ENCODE results near the gene CLDN7.
"Not testable (repeated sequence)": the region's sequence is repeated elsewhere in the genome, so short reads cannot be mapped to it uniquely, and the experiment has no call there.

Gene CLDN7

DNA sequence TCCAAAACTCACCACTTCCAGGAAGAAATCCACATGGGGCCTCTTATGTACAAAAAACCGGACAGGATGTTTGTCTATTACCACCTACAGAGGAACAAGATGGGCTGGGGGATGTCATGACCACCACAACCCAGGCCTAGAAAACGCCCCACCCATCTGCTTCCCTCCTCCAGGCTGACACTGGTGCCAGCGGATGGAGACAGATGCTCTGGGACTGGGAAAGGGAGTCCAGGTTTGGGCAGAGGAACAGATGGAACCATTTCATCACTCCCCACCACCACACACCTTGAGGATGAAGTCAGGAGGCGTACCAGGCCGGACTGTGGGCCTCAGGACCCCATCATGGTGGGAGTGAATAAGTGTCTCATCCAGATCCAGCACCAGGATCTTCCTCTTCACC is 15.5 kb downstream of the CLDN7 start:
- H3K4me1 ChIP-seq (ENCODE audit: control insufficient read depth in 5 of 5, insufficient read depth in 5 of 5, low read length in 5 of 5), result peaks cover 11 to 39% (median 36%) of the 10 kb centered on the region in 5 donors
- H3K4me3 ChIP-seq (ENCODE audit: low read depth in 1 of 5, low read length in 5 of 5), result no peak overlapping the region
- no peak overlapping the region for H3K9ac ChIP-seq (ENCODE audit: low read length in 5 of 5)
- peaks cover 3 to 30% (median 24%) of the 10 kb centered on the region in 5 donors for H3K36me3 ChIP-seq (ENCODE audit: control insufficient read depth in 5 of 5, insufficient read depth in 5 of 5, low read length in 5 of 5)
- H3K27me3 ChIP-seq (ENCODE audit: control insufficient read depth in 5 of 5, insufficient read depth in 4 of 5, low read length in 5 of 5), result no peaks in the 10 kb centered on the region
- H3K27ac ChIP-seq (ENCODE audit: low read depth, low read length), result no peak overlapping the region
- H3K9me3 ChIP-seq (ENCODE audit: control insufficient read depth in 5 of 5, low read length in 5 of 5), result no peaks in the 10 kb centered on the region

DNA sequence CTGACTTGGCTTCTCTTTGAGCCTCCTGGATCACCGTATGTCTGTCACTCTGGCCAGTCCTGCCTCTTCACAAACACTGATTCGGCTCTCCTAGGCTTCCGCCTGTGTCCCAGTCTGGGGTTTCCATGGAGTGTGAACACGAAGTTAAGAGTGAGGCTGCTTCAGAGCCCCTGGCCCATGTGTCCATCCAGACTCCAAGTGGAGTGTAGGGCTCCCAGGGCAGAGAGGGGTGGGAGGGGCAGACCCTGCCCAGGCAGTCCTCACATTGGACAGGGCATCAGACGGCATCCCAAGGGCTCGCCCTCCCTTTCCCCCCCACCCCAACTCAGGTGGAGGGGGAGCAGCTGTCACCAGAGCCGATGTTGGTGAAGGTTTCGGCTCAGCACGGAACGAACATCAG is 18.4 kb downstream of the CLDN7 start:
- Histone ChIP-seq H3K36me3 (ENCODE audit: control insufficient read depth in 5 of 5, insufficient read depth in 5 of 5, low read length in 5 of 5) (peaks cover 3 to 42% (median 34%) of the 10 kb centered on the region in 5 donors), H3K9ac (ENCODE audit: low read length in 5 of 5) (peak overlapping the region in 3 of 5 donors; percentile 51 to 95 (median 81)), H3K27ac (ENCODE audit: low read depth, low read length) (peak overlapping the region; percentile 99), H3K4me1 (ENCODE audit: control insufficient read depth in 5 of 5, insufficient read depth in 5 of 5, low read length in 5 of 5) (peaks cover 11 to 38% (median 35%) of the 10 kb centered on the region in 5 donors)
- not testable (repeated sequence) for H3K27me3 ChIP-seq (ENCODE audit: control insufficient read depth in 5 of 5, insufficient read depth in 4 of 5, low read length in 5 of 5); H3K4me3 ChIP-seq (ENCODE audit: low read depth in 1 of 5, low read length in 5 of 5); H3K9me3 ChIP-seq (ENCODE audit: control insufficient read depth in 5 of 5, low read length in 5 of 5)

DNA sequence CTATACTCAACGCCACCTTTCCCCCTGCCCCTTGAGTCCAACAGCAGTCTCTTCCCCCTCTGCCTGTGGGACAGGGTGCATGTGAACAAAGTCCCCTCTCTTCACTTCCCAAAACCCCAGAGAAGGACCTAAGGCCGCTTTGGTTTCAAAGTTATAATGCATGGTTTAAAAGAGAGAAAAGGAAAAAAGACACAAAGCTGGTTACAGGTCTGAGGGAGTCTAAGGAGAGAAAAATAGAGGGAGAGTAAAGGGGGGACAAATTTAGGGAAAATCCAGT is 18.9 kb downstream of the CLDN7 start:
- Histone ChIP-seq H3K9ac (ENCODE audit: low read length in 5 of 5) (peak overlapping the region; percentile 81 to 96 (median 94)), H3K9me3 (ENCODE audit: control insufficient read depth in 5 of 5, low read length in 5 of 5) (no peaks in the 10 kb centered on the region), H3K36me3 (ENCODE audit: control insufficient read depth in 5 of 5, insufficient read depth in 5 of 5, low read length in 5 of 5) (peaks cover 3 to 42% (median 34%) of the 10 kb centered on the region in 5 donors), H3K4me1 (ENCODE audit: control insufficient read depth in 5 of 5, insufficient read depth in 5 of 5, low read length in 5 of 5) (peaks cover 11 to 38% (median 31%) of the 10 kb centered on the region in 5 donors), H3K4me3 (ENCODE audit: low read depth in 1 of 5, low read length in 5 of 5) (peak overlapping the region; percentile 61 to 98 (median 96)), H3K27ac (ENCODE audit: low read depth, low read length) (peak overlapping the region; percentile 99), H3K27me3 (ENCODE audit: control insufficient read depth in 5 of 5, insufficient read depth in 4 of 5, low read length in 5 of 5) (no peaks in the 10 kb centered on the region)

DNA sequence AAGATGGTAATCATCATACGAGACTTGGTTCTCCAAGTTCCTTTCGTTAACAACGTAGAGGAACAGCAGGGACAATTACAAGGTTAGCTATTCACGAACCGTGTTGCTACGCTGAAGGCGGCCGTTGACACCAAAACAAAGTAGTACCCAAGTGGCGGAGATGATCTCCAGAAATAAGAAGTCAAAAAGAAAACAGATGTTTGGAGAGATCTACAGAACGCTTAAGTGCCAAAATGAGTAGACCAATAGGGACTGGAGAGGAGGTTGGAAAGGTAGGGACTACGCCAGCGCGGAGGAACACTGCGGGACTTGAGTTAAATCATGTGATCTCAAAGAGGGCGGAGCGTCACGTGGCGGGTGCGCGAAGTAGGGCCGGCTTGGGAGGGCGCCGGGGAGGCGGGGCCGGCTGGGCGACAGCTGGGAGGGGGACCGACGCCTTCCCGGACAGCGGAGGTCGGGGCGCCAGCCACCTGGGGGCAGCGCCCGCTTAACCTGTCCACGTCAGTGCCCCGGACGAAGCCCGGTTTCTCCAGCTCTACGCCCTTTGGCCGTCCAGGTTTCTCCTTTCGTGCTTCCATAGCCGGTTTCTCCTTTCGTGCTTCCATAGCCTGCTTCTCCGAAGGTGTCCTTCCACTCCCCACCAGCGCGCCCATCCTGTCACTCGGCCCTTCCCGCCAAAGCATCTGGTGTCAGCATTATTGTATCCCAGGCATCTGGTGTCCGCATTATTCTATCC is 19.4 kb downstream of the CLDN7 start:
- Histone ChIP-seq H3K4me1 (ENCODE audit: control insufficient read depth in 5 of 5, insufficient read depth in 5 of 5, low read length in 5 of 5) (peaks cover 11 to 38% (median 31%) of the 10 kb centered on the region in 5 donors), H3K4me3 (ENCODE audit: low read depth in 1 of 5, low read length in 5 of 5) (peak overlapping the region; percentile 61 to 98 (median 96)), H3K36me3 (ENCODE audit: control insufficient read depth in 5 of 5, insufficient read depth in 5 of 5, low read length in 5 of 5) (peaks cover 3 to 42% (median 34%) of the 10 kb centered on the region in 5 donors), H3K9ac (ENCODE audit: low read length in 5 of 5) (peak overlapping the region; percentile 91 to 97 (median 95)), H3K27ac (ENCODE audit: low read depth, low read length) (peak overlapping the region; percentile 99), H3K9me3 (ENCODE audit: control insufficient read depth in 5 of 5, low read length in 5 of 5) (no peaks in the 10 kb centered on the region), H3K27me3 (ENCODE audit: control insufficient read depth in 5 of 5, insufficient read depth in 4 of 5, low read length in 5 of 5) (no peaks in the 10 kb centered on the region)

DNA sequence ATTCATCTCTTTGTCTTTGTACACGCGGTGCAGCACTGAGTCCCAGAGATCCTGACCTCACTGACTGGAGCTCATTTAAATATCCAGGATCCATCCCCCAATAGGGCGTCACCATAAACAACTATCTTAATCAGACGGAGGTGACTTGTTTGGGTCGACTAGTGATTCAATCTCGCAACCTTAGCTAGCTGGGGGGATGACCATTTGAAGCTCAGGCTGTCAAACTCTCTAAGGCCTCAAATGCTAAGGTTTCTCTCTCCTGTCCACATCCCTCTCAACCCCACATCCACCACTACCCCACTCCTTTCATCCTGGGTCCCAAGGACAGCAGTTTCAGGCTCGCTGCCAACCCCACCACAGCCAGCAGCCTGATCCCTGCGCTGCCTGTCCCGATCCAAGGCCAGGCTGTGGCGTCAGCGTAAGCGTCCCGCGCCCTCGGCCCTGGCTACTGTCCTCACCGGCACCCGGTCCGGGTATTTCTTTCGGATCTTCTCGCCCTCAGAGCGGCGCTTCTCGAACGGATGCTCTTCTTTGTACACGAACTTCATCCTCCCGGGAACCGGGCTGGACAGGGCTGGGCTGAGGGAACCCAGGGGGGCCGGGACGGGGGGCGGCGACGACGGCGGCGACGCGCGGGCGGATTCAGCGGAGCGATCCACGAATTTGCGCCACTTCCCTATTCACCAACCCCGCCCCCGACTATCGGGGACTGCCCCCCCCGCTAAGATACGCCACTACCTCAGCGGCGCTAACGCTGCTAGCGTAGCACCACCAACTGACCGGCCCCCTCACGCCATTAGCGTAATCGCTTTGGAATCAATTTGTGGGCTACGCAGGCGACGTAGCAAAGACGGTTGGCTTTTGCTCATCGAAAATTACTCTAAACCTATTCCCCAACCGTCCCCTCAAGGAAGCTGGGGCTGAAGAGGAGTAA is 20.2 kb downstream of the CLDN7 start, which contains the start of gene GABARAP:
Gene GABARAP (minus strand): TSS at position 667 of the 934 bp plus-strand sequence. CDS start 119 bp downstream, at position 548.
- peak within 1 kb of the TSS; percentile 99 for H3K27ac ChIP-seq (ENCODE audit: low read depth, low read length)
- peaks cover 3 to 41% (median 34%) of the 10 kb centered on the region in 5 donors for H3K36me3 ChIP-seq (ENCODE audit: control insufficient read depth in 5 of 5, insufficient read depth in 5 of 5, low read length in 5 of 5)
- no peaks in the 10 kb centered on the region for H3K9me3 ChIP-seq (ENCODE audit: control insufficient read depth in 5 of 5, low read length in 5 of 5)
- peaks cover 14 to 43% (median 36%) of the 10 kb centered on the region in 5 donors for H3K4me1 ChIP-seq (ENCODE audit: control insufficient read depth in 5 of 5, insufficient read depth in 5 of 5, low read length in 5 of 5)
- no peaks in the 10 kb centered on the region for H3K27me3 ChIP-seq (ENCODE audit: control insufficient read depth in 5 of 5, insufficient read depth in 4 of 5, low read length in 5 of 5)
- H3K9ac ChIP-seq (ENCODE audit: low read length in 5 of 5), result peak within 1 kb of the TSS; percentile 94 to 98 (median 96)
- H3K4me3 ChIP-seq (ENCODE audit: low read depth in 1 of 5, low read length in 5 of 5), result peak within 1 kb of the TSS; percentile 94 to 98 (median 96)

DNA sequence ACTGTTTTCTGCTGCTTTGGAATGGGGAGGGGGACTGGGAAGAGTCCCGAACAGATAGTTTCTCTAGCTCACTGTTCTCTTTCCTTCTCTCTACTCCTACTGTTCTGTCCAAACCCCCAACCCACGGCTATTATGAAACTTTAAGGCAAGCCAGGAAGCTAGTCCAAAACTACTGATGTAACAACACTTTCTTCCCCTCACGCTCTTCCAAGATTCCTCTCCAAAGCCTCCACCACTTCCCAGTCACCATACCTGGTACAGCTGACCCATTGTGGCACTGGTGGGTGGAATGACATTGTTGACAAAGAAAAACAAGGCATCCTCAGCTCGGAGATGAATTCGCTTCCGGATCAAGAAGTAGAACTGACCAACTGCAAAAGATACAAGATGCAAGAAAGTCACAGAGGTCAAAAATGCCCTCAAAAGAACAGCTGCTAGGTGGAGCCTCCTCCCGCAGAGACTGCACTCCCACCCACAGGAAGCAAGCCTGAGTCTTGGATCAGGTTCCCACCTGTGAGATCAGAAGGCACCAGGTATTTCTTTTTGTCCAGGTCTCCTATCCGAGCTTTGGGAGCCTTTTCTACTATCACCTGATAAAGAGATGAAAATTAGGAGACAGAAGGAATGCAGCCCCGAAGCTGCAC is 21.1 kb downstream of the CLDN7 start:
- peak overlapping the region; percentile 94 to 98 (median 96) for H3K9ac ChIP-seq (ENCODE audit: low read length in 5 of 5)
- no peaks in the 10 kb centered on the region for H3K27me3 ChIP-seq (ENCODE audit: control insufficient read depth in 5 of 5, insufficient read depth in 4 of 5, low read length in 5 of 5)

DNA sequence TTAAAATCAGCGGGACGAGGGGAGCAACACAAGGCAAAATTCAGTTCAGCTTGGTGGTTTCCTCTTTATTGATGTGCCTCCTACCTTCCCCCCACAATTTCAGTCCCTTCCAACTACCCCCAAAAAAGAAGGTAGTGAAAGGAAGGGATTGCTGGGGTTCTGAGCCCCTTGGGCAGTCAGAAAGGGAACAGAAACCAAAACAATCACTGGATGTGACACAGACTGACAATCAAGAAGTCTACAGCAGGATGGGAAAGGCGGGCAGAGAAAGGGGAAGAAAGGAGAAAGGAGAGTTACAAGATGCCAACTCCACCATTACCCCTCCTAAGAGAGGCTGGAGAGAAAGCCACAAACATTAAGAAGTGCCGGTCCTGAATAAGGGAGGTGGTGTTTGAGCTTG is 21.9 kb downstream of the CLDN7 start:
- H3K27ac ChIP-seq (ENCODE audit: low read depth, low read length), result peak overlapping the region; percentile 99
- peak overlapping the region in 3 of 5 donors; percentile 50 to 96 (median 95) for H3K9ac ChIP-seq (ENCODE audit: low read length in 5 of 5)
- H3K4me1 ChIP-seq (ENCODE audit: control insufficient read depth in 5 of 5, insufficient read depth in 5 of 5, low read length in 5 of 5), result peaks cover 14 to 51% (median 40%) of the 10 kb centered on the region in 5 donors
- no peaks in the 10 kb centered on the region for H3K27me3 ChIP-seq (ENCODE audit: control insufficient read depth in 5 of 5, insufficient read depth in 4 of 5, low read length in 5 of 5)
- H3K9me3 ChIP-seq (ENCODE audit: control insufficient read depth in 5 of 5, low read length in 5 of 5), result no peaks in the 10 kb centered on the region
- H3K36me3 ChIP-seq (ENCODE audit: control insufficient read depth in 5 of 5, insufficient read depth in 5 of 5, low read length in 5 of 5), result peaks cover 0 to 40% (median 34%) of the 10 kb centered on the region in 5 donors
- H3K4me3 ChIP-seq (ENCODE audit: low read depth in 1 of 5, low read length in 5 of 5), result peak overlapping the region; percentile 94 to 98 (median 96)

More for the DNA sequence above, 21.1 kb downstream of the CLDN7 start:
- Histone ChIP-seq H3K27ac (ENCODE audit: low read depth, low read length) (peak overlapping the region; percentile 99), H3K4me3 (ENCODE audit: low read depth in 1 of 5, low read length in 5 of 5) (peak overlapping the region; percentile 94 to 98 (median 96)), H3K4me1 (ENCODE audit: control insufficient read depth in 5 of 5, insufficient read depth in 5 of 5, low read length in 5 of 5) (peaks cover 14 to 49% (median 39%) of the 10 kb centered on the region in 5 donors), H3K36me3 (ENCODE audit: control insufficient read depth in 5 of 5, insufficient read depth in 5 of 5, low read length in 5 of 5) (peaks cover 0 to 39% (median 32%) of the 10 kb centered on the region in 5 donors), H3K9me3 (ENCODE audit: control insufficient read depth in 5 of 5, low read length in 5 of 5) (no peaks in the 10 kb centered on the region)

DNA sequence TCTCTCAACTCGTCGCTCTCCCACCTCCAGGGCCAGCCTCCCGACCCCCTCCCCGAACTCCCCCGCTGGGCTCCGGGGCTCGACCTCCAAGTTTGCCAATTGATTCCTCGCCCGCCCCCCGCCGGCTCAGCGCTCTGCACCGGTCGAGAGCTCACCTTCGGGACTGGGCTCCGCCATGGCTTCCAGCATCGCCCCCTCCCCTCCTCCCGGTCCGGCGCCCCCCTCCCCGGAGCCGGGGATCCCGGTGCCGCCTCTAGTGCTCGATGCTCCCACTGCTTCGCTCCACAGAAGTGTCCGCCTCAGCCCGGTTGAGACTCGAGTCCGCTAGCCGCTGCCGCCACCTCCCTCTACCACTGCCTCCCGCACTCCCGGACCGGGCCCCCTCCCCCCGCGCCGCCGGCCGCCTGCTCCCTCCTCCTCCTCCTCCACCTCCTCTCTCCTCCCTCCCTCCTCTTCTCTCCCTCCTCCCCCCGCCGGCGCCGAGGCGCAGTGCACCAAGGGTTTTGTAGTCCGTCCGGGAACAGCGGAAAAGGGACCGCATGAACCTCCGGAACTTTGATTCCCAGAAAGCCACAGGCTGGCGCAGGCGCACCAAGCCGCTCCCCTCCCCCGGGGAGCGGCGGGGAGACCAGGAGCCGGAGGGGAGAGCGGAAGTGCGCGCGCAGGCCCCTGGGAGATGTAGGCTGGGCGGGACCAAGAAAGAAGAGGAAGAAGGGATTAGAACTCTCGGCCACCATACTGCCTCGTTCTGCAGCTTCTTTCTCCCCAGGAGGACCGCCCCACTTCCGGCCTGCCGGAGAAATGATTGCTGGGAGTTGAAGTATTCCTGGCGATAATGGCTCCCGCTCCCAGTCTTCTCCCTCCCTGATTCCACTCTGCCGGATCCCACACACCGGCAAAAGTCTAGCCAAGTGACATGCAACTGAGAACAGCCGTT is 22.9 kb downstream of the CLDN7 start, which contains the start of gene PHF23:
Gene PHF23 (minus strand): TSS at position 367 of the 937 bp plus-strand sequence. CDS start 178 bp downstream, at position 189.
- H3K36me3 ChIP-seq (ENCODE audit: control insufficient read depth in 5 of 5, insufficient read depth in 5 of 5, low read length in 5 of 5), result peaks cover 0 to 38% (median 31%) of the 10 kb centered on the region in 5 donors
- H3K4me1 ChIP-seq (ENCODE audit: control insufficient read depth in 5 of 5, insufficient read depth in 5 of 5, low read length in 5 of 5), result peaks cover 14 to 61% (median 50%) of the 10 kb centered on the region in 5 donors

More for the DNA sequence above, 22.9 kb downstream of the CLDN7 start, which contains the start of gene PHF23:
- Histone ChIP-seq H3K27me3 (ENCODE audit: control insufficient read depth in 5 of 5, insufficient read depth in 4 of 5, low read length in 5 of 5) (no peaks in the 10 kb centered on the region), H3K9me3 (ENCODE audit: control insufficient read depth in 5 of 5, low read length in 5 of 5) (no peaks in the 10 kb centered on the region), H3K4me3 (ENCODE audit: low read depth in 1 of 5, low read length in 5 of 5) (peak within 1 kb of the TSS; percentile 88 to 96 (median 93)), H3K27ac (ENCODE audit: low read depth, low read length) (peak within 1 kb of the TSS; percentile 99), H3K9ac (ENCODE audit: low read length in 5 of 5) (peak within 1 kb of the TSS; percentile 87 to 97 (median 92))
